ENCODE measurements around the gene SLC22A16.

SLC22A16 gene

GRCh38 chr6:110520992-110521543, 44.7 kb upstream of the SLC22A16 start:
- no peak overlapping the region for H3K27ac ChIP-seq

GRCh38 chr6:110520209-110520965, 44.0 kb upstream of the SLC22A16 start:
- Histone ChIP-seq H3K9me3 (no peaks in the 10 kb centered on the region), H3K36me3 (no peaks in the 10 kb centered on the region), H3K27ac (no peak overlapping the region), H3K4me3 (ENCODE audit: low read depth in 1 of 2, low read length in 1 of 2) (no peak overlapping the region), H3K4me1 (ENCODE audit: control insufficient read depth in 1 of 2, insufficient read depth in 1 of 2, low read depth in 1 of 2, low read length in 1 of 2) (peaks cover 5 to 7% of the 10 kb centered on the region in 2 experiments), H3K27me3 (no peaks in the 10 kb centered on the region)
- no peak for TF ChIP-seq CTCF (IDR thresholded peaks at IDR 0.05)

More at GRCh38 chr6:110520992-110521543, 44.7 kb upstream of the SLC22A16 start:
- Histone ChIP-seq H3K9me3 (no peaks in the 10 kb centered on the region), H3K27me3 (no peaks in the 10 kb centered on the region), H3K4me3 (ENCODE audit: low read depth in 1 of 2, low read length in 1 of 2) (no peak overlapping the region), H3K4me1 (ENCODE audit: control insufficient read depth in 1 of 2, insufficient read depth in 1 of 2, low read depth in 1 of 2, low read length in 1 of 2) (peaks cover 5 to 7% of the 10 kb centered on the region in 2 experiments), H3K36me3 (no peaks in the 10 kb centered on the region)
- TF ChIP-seq CTCF (IDR thresholded peaks at IDR 0.05), result no peak

GRCh38 chr6:110517601-110518281, 41.3 kb upstream of the SLC22A16 start:
- H3K27ac ChIP-seq, result no peak overlapping the region
- H3K27me3 ChIP-seq, result no peaks in the 10 kb centered on the region
- no peak overlapping the region for H3K4me3 ChIP-seq (ENCODE audit: low read depth in 1 of 2, low read length in 1 of 2)
- TF ChIP-seq CTCF (IDR thresholded peaks at IDR 0.05), result no peak
- H3K4me1 ChIP-seq (ENCODE audit: control insufficient read depth in 1 of 2, insufficient read depth in 1 of 2, low read depth in 1 of 2, low read length in 1 of 2), result peaks cover 5 to 7% of the 10 kb centered on the region in 2 experiments
- no peaks in the 10 kb centered on the region for H3K9me3 ChIP-seq
- no peaks in the 10 kb centered on the region for H3K36me3 ChIP-seq

- no peaks in the 10 kb centered on the region for H3K27me3 ChIP-seq
Observed at GRCh38 chr6:110517034-110517433, 40.6 kb upstream of the SLC22A16 start.

DNA sequence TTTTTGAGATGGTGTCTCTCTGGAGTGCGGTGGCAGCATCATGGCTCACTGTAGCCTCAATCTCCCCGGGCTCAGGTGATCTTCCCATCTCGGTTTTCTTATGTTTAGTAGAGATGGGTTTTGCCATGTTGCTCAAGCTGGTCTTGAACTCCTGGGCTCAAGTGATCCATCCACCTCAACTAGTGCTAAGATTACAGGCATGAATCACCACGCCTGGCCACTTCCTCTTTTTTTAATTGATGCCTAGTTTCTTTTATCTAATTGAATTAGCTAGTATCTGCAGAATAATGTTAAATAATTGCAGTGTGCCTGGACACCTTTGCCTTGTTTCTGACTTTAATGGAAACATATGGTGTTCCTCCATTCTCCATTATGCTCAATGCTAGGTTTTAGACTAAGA, 38.4 kb upstream of the SLC22A16 start:
- no peak overlapping the region for H3K27ac ChIP-seq
- H3K36me3 ChIP-seq, result no peaks in the 10 kb centered on the region
- no peaks in the 10 kb centered on the region for H3K4me1 ChIP-seq (ENCODE audit: control insufficient read depth in 1 of 2, insufficient read depth in 1 of 2, low read depth in 1 of 2, low read length in 1 of 2)
- H3K27me3 ChIP-seq, result no peaks in the 10 kb centered on the region
- H3K9me3 ChIP-seq, result no peaks in the 10 kb centered on the region
- H3K4me3 ChIP-seq (ENCODE audit: low read depth in 1 of 2, low read length in 1 of 2), result no peak overlapping the region
- TF ChIP-seq CTCF (IDR thresholded peaks at IDR 0.05), result no peak

More at GRCh38 chr6:110517034-110517433, 40.6 kb upstream of the SLC22A16 start:
- no peak overlapping the region for H3K4me3 ChIP-seq (ENCODE audit: low read depth in 1 of 2, low read length in 1 of 2)
- no peaks in the 10 kb centered on the region for H3K36me3 ChIP-seq
- H3K9me3 ChIP-seq, result no peaks in the 10 kb centered on the region
- no peak for TF ChIP-seq CTCF (IDR thresholded peaks at IDR 0.05)
- no peak overlapping the region for H3K27ac ChIP-seq
- H3K4me1 ChIP-seq (ENCODE audit: control insufficient read depth in 1 of 2, insufficient read depth in 1 of 2, low read depth in 1 of 2, low read length in 1 of 2), result peaks cover 5 to 7% of the 10 kb centered on the region in 2 experiments

Data from neutrophil (primary cell).